Mesenteric fat pad (tissue), 1 donor: Measurements from ENCODE around the gene NHLRC4. TPM values are rescaled to one million over a fixed set of nuclear protein-coding genes. Genes with fewer than 3 reads are reported as not detected.

Source experiments
- DNase-seq: peaks from one replicate; pipeline ENCODE4 v3.0.0-alpha.2; 2020; ENCODE audit warnings: low spot score
- total RNA-seq: library from RNA; stranded (reverse); fragmentation: NEBNext Ultra II Directional; extraction: Animal tissue kit (Norgen Biotek cat#: 25700); gene quantifications from one replicate; pipeline ENCODE4 v1.2.1, GENCODE V29; 2021
- donor health status: DM: yes; HTN: yes; CAD: no.

The NHLRC4 gene
- total RNA-seq, 1 donor from 2014 or later: 1.3 TPM

GRCh38 chr16:582614-583331 is 16.0 kb downstream of the NHLRC4 start:
- DNase-seq: no peak

GRCh38 chr16:583470-583814 is 16.6 kb downstream of the NHLRC4 start:
- DNase-seq: no peak

GRCh38 chr16:583815-584591 is 17.2 kb downstream of the NHLRC4 start:
- no peak for DNase-seq

- DNase-seq: no peak
These were observed 18.5 kb downstream of the NHLRC4 start for GRCh38 chr16:585351-585750.

GRCh38 chr16:586047-586644 is 19.3 kb downstream of the NHLRC4 start:
- no peak for DNase-seq

GRCh38 chr16:586645-587590 is 20.1 kb downstream of the NHLRC4 start:
- no peak for DNase-seq

GRCh38 chr16:588639-588888 is 21.8 kb downstream of the NHLRC4 start:
- no peak for DNase-seq

GRCh38 chr16:588889-589657 is 22.3 kb downstream of the NHLRC4 start:
- DNase-seq: peak; percentile 99

- peak; percentile 99 for DNase-seq
These were observed 22.9 kb downstream of the NHLRC4 start, which contains the start of gene RAB40C for GRCh38 chr16:589658-590187. TSS of gene RAB40C (plus strand) at chr16:590066. CDS start at chr16:590292, 226 bp downstream.

- no peak for DNase-seq
These were observed 23.5 kb downstream of the NHLRC4 start for GRCh38 chr16:590188-590814.

GRCh38 chr16:590815-591200 is 24.0 kb downstream of the NHLRC4 start:
- DNase-seq: no peak

- no peak for DNase-seq
These were observed 24.4 kb downstream of the NHLRC4 start for GRCh38 chr16:591231-591630.

GRCh38 chr16:591892-592517 is 25.2 kb downstream of the NHLRC4 start:
- no peak for DNase-seq

- no peak for DNase-seq
These were observed 25.9 kb downstream of the NHLRC4 start for GRCh38 chr16:592518-593306.

GRCh38 chr16:593406-593805 is 26.6 kb downstream of the NHLRC4 start:
- DNase-seq: no peak

- no peak for DNase-seq
These were observed 27.0 kb downstream of the NHLRC4 start for GRCh38 chr16:593807-594206.

- no peak for DNase-seq
These were observed 28.3 kb downstream of the NHLRC4 start for GRCh38 chr16:595094-595528.

GRCh38 chr16:595942-596735 is 29.3 kb downstream of the NHLRC4 start:
- DNase-seq: no peak
